ENCODE measurements around the gene SORBS2. TPM values are rescaled to one million over a fixed set of nuclear protein-coding genes. Genes with fewer than 3 reads are reported as not detected.
A peak's percentile ranks its signal among the peaks of the same experiment; 100 is the strongest.

The SORBS2 gene
- total and polyA plus RNA-seq, 12 donors, result 175 to 3,169 (median 1,523) TPM

- no peak for ATAC-seq
- peaks cover 0 to 80% (median 41%) of the 10 kb centered on the region in 9 donors for H3K4me1 ChIP-seq
- H3K27me3 ChIP-seq, result no peaks in the 10 kb centered on the region
- DNase-seq, result no peak
- intact Hi-C loops (cut with DNase I), result no loop called here
- H3K27ac ChIP-seq, result peak overlapping the region in 2 of 10 donors; percentile 9 to 17
- H3K36me3 ChIP-seq, result peaks cover 0 to 11% (median 0%) of the 10 kb centered on the region in 9 donors
- no peaks in the 10 kb centered on the region for H3K9me3 ChIP-seq
- TF ChIP-seq CTCF (IDR thresholded peaks at IDR 0.05), result no peak
- H3K4me3 ChIP-seq, result no peak overlapping the region
These were observed 56.5 kb downstream of the SORBS2 start for GRCh38 chr4:185755451-185755850.

DNA sequence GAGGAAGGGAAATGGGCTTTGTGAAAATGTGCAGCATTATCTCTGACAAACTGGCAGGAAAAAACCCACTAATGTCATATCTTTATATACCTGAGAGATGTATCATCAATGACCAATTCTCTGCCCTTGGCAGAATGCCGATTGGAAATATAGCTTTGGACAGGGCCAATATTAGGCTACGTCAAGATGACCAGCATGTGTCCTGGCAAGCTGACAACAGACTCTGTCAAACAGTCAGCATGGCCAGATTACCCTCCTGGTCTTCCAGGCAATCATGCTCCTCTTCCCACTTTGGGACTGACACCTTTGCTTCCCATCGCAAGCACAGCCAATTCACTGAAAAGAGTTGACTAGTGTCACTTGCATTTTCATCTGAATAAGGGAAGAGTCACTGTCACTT is 57.0 kb downstream of the SORBS2 start:
- ATAC-seq (peak in 4 of 8 donors; percentile 10 to 65 (median 43)), DNase-seq (no peak)
- intact Hi-C loops (cut with DNase I), result no loop called here
- no peak for TF ChIP-seq CTCF (IDR thresholded peaks at IDR 0.05)
- H3K9me3 ChIP-seq, result no peaks in the 10 kb centered on the region
- H3K27me3 ChIP-seq, result no peaks in the 10 kb centered on the region
- no peak overlapping the region for H3K4me3 ChIP-seq
- peak overlapping the region in 2 of 10 donors; percentile 5 to 9 for H3K27ac ChIP-seq
- 54 to 57% methylated on average over 3 of the region's 3 CpGs for whole genome bisulfite sequencing, 2 donors
- H3K4me1 ChIP-seq, result peaks cover 0 to 80% (median 41%) of the 10 kb centered on the region in 9 donors
- peaks cover 0 to 11% (median 0%) of the 10 kb centered on the region in 9 donors for H3K36me3 ChIP-seq

GRCh38 chr4:185752872-185753271 is 59.1 kb downstream of the SORBS2 start:
- intact Hi-C loops (cut with DNase I), result no loop called here

DNA sequence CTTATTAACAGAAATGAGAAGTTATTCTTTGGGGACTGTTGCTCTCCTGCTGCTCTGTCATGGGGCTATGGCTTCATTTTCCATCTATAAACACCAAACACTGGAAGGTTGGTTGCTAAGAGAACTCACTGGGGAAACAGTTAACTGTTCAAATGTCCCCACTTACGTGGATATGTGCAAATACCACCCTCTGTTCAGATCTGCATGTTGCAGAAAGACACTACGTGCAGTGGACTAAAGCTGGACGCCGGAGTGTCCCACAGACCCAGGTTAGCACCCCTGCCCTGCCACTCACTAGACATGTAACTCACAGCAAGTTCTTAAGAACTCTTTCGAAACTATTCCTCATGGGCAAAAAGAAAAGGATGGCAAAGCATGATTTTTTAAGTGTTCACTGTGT is 62.1 kb downstream of the SORBS2 start:
- Histone ChIP-seq H3K4me3 (no peak overlapping the region), H3K27ac (peak overlapping the region in 4 of 10 donors; percentile 4 to 22 (median 19)), H3K4me1 (peaks cover 0 to 89% (median 41%) of the 10 kb centered on the region in 9 donors), H3K9me3 (no peaks in the 10 kb centered on the region), H3K36me3 (peaks cover 0 to 11% (median 0%) of the 10 kb centered on the region in 9 donors), H3K27me3 (no peaks in the 10 kb centered on the region)
- intact Hi-C loops (cut with DNase I), result no loop called here
- TF ChIP-seq CTCF (IDR thresholded peaks at IDR 0.05), result no peak
- 36 to 72% methylated on average over 5 of the region's 5 CpGs for WGBS, 2 donors
- peak in 2 of 8 donors; percentile 30 to 32 for ATAC-seq
- DNase-seq, result no peak

More at GRCh38 chr4:185752872-185753271, 59.1 kb downstream of the SORBS2 start:
- H3K27me3 ChIP-seq, result no peaks in the 10 kb centered on the region
- peaks cover 0 to 11% (median 0%) of the 10 kb centered on the region in 9 donors for H3K36me3 ChIP-seq
- ATAC-seq, result no peak
- peaks cover 0 to 80% (median 42%) of the 10 kb centered on the region in 9 donors for H3K4me1 ChIP-seq
- H3K4me3 ChIP-seq, result no peak overlapping the region
- WGBS, 2 donors, result 57 to 71% methylated on average over 5 of the region's 5 CpGs
- no peaks in the 10 kb centered on the region for H3K9me3 ChIP-seq
- H3K27ac ChIP-seq, result no peak overlapping the region
- no peak for TF ChIP-seq CTCF (IDR thresholded peaks at IDR 0.05)
- no peak for DNase-seq

Data from heart right ventricle (tissue), 16 donors.